Spleen (tissue), 7 donors: ENCODE results near the gene KRTAP12-1.

Source experiments
- POLR2A ChIP-seq, 3 donors: fragments of 450-650 bp; IDR thresholded peaks; one replicate each; pipeline ENCODE4 v1.5.1; 2017; ENCODE audit warnings: antibody characterized with exemption in 3 of 3, mild to moderate bottlenecking in 1 of 3
- TF ChIP-seq, protein P1 (sequence below), 11 experiments: fragments of 200-600 bp in 7 of 11; fragments of 450-650 bp in 4 of 11; sonication (generic) in 4 of 11; IDR thresholded peaks in 8 of 11; conservative IDR thresholded peaks in 3 of 11; 1 replicate in 7 of 11; 2 replicates in 4 of 11; pipeline versions ENCODE4 v1.4.0 to v1.8.0; 2016 to 2021; ENCODE audit warnings: antibody characterized with exemption in 11 of 11, inconsistent platforms in 4 of 11, mild to moderate bottlenecking in 1 of 11
- donor health status: DM: no; HTN: no; CAD: no; lungs with moderate emphysema.
- donor health status: DM: no; HTN: no; CAD: no.
- donor health status: DM: no; HTN: no; CAD: no.

DNA sequence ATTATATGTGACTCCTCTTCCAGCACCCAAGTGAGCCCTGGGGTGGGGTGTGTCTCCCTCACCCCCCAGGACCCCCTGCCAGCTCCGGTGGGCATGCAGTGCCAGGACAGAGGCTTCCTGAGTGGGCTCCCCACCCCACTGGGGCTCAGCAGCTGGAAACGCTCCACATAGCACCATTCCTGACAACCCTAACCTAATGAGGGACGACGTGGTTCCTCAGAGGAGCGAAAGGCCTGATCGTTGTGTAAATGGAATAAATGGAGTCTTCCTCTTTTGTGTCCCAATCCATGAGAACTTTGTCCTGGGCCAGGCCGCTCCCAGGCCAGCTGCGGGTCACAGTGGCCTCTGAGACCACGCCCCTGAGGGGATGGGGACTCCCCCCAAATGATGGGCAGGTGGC lies 31.2 kb upstream of the KRTAP12-1 start:
- TF ChIP-seq, protein P1, sequence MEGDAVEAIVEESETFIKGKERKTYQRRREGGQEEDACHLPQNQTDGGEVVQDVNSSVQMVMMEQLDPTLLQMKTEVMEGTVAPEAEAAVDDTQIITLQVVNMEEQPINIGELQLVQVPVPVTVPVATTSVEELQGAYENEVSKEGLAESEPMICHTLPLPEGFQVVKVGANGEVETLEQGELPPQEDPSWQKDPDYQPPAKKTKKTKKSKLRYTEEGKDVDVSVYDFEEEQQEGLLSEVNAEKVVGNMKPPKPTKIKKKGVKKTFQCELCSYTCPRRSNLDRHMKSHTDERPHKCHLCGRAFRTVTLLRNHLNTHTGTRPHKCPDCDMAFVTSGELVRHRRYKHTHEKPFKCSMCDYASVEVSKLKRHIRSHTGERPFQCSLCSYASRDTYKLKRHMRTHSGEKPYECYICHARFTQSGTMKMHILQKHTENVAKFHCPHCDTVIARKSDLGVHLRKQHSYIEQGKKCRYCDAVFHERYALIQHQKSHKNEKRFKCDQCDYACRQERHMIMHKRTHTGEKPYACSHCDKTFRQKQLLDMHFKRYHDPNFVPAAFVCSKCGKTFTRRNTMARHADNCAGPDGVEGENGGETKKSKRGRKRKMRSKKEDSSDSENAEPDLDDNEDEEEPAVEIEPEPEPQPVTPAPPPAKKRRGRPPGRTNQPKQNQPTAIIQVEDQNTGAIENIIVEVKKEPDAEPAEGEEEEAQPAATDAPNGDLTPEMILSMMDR (IDR thresholded peaks at IDR 0.05 in 8 of 11, conservative IDR thresholded peaks at IDR 0.05 in 3 of 11): no peak
- no peak for TF ChIP-seq POLR2A (IDR thresholded peaks at IDR 0.05)
